K562 (cell line): ENCODE data around the gene PRDX2. TPM values are rescaled to one million over a fixed set of nuclear protein-coding genes. Genes with fewer than 3 reads are reported as not detected.
A peak's percentile ranks its signal among the peaks of the same experiment; 100 is the strongest.

ENCODE experiments used
- CREBBP ChIP-seq: IDR thresholded peaks from one replicate; pipeline ENCODE4 v1.6.1; 2012; ENCODE audit warnings: low read depth, mild to moderate bottlenecking, control low read depth, inconsistent platforms, low read length
- FOXJ3 ChIP-seq: sonication (generic); formaldehyde crosslinking; IDR thresholded peaks from 2 replicates; pipeline ENCODE4 v1.4.0; 2020; ENCODE audit warnings: mild to moderate bottlenecking, missing genetic modification reagents
- JUN ChIP-seq, 2 experiments: sonication (generic) in 1 of 2; formaldehyde crosslinking in 1 of 2; IDR thresholded peaks; 2 replicates each; pipeline versions ENCODE4 v1.6.1 to v1.8.0; 2012 to 2022; ENCODE audit warnings: borderline replicate concordance in 2 of 2, mild to moderate bottlenecking in 2 of 2, improper control_type of control experiment in 1 of 2, low read depth in 1 of 2, low read length in 1 of 2, missing genetic modification reagents in 1 of 2
- MBD1 ChIP-seq: fragments of 250-450 bp; sonication (Bioruptor Pico); IDR thresholded peaks from 2 replicates; pipeline ENCODE4 v1.8.0; 2022; ENCODE audit warnings: inconsistent platforms
- MLLT1 ChIP-seq, 2 experiments: fragments of 450-650 bp; IDR thresholded peaks; 2 replicates each; pipeline ENCODE4 v1.6.1; 2016
- MTA1 ChIP-seq: fragments of 450-650 bp; IDR thresholded peaks from 2 replicates; pipeline ENCODE4 v1.6.1; 2017; ENCODE audit warnings: borderline replicate concordance
- MYC ChIP-seq, 2 experiments: fragments of 250-450 bp in 1 of 2; sonication (Bioruptor Pico) in 1 of 2; IDR thresholded peaks; 2 replicates each; pipeline versions ENCODE4 v1.5.1 to v1.6.1; 2012 to 2021; ENCODE audit warnings: low read depth in 2 of 2, borderline replicate concordance in 1 of 2, improper control_type of control experiment in 1 of 2, low read length in 1 of 2, mild to moderate bottlenecking in 1 of 2, moderate library complexity in 1 of 2
- NR1H2 ChIP-seq: sonication (generic); formaldehyde crosslinking; IDR thresholded peaks from 2 replicates; pipeline ENCODE4 v1.4.0; 2020; ENCODE audit warnings: mild to moderate bottlenecking, missing genetic modification reagents
- RB1 ChIP-seq: fragments of 450-650 bp; IDR thresholded peaks from 2 replicates; pipeline ENCODE4 v1.6.1; 2017; ENCODE audit warnings: low read depth, mild to moderate bottlenecking
- RBM17 ChIP-seq: fragments of 200-400 bp; formaldehyde crosslinking; IDR thresholded peaks from 2 replicates; pipeline ENCODE4 v1.6.1; 2017; ENCODE audit warnings: low read depth, mild to moderate bottlenecking, low read length, borderline replicate concordance
- SMAD2 ChIP-seq: fragments of 150-350 bp; IDR thresholded peaks from 2 replicates; pipeline ENCODE4 v1.6.1; 2014; ENCODE audit warnings: low read depth, mild to moderate bottlenecking, low read length
- SNRNP70 ChIP-seq: fragments of 200-400 bp; formaldehyde crosslinking; optimal IDR thresholded peaks from 2 replicates; pipeline ENCODE3; 2017; ENCODE audit warnings: low read depth, low read length
- TCF3 ChIP-seq: sonication (generic); formaldehyde crosslinking; IDR thresholded peaks from 2 replicates; pipeline ENCODE4 v1.4.0; 2020; ENCODE audit warnings: mild to moderate bottlenecking, missing genetic modification reagents
- TEAD2 ChIP-seq: fragments of 450-650 bp; IDR thresholded peaks from 2 replicates; pipeline ENCODE4 v1.6.1; 2016; ENCODE audit warnings: missing genetic modification characterization, control low read depth, missing compliant biosample characterization
- UBTF ChIP-seq, 2 experiments: IDR thresholded peaks; 2 replicates each; pipeline ENCODE4 v1.6.1; 2012; ENCODE audit warnings: improper control_type of control experiment in 2 of 2, low read depth in 2 of 2, low read length in 2 of 2, borderline replicate concordance in 1 of 2
- VEZF1 ChIP-seq: fragments of 200-800 bp; sonication (Bioruptor generic); IDR thresholded peaks from 2 replicates; pipeline ENCODE4 v1.6.1; 2017; ENCODE audit warnings: missing genetic modification characterization, missing compliant biosample characterization
- ZFPM2 ChIP-seq: fragments of 250-450 bp; sonication (Bioruptor Pico); IDR thresholded peaks from 2 replicates; pipeline ENCODE4 v1.5.1; 2022; ENCODE audit warnings: mild to moderate bottlenecking
- ZNF511 ChIP-seq: sonication (generic); formaldehyde crosslinking; IDR thresholded peaks from 2 replicates; pipeline ENCODE4 v1.8.0; 2022; ENCODE audit warnings: mild to moderate bottlenecking, missing genetic modification reagents
- ZSCAN32 ChIP-seq: fragments of 450-650 bp; formaldehyde crosslinking; IDR thresholded peaks from 2 replicates; pipeline ENCODE4 v1.4.0; 2020; ENCODE audit warnings: mild to moderate bottlenecking, moderate library complexity
- polyA plus RNA-seq, 8 experiments: library from polyadenylated mRNA; depleted of rRNA in 4 of 8; stranded (reverse) in 5 of 8; unstranded in 3 of 8; fragments of >200 nt; fragmentation: Nextera tagmentation in 2 of 8; fragmentation: Illumina TruSeq in 1 of 8; extraction: Ambion mirVana in 2 of 8; extraction: Trizol in 1 of 8; gene quantifications; 2 replicates each; pipeline versions ENCODE4 v1.2.1 to v1.2.3, GENCODE V29; 2011 to 2014; ENCODE audit warnings: inconsistent platforms in 1 of 8, missing spikeins in 1 of 8
- total RNA-seq, 7 experiments: library from RNA; depleted of rRNA in 6 of 7; stranded (reverse); fragments of >200 nt in 6 of 7; fragmentation: Illumina TruSeq in 2 of 7; extraction: Trizol in 2 of 7; gene quantifications; 2 replicates each; pipeline versions ENCODE4 v1.2.1 to v1.2.3, GENCODE V29; 2011 to 2021; ENCODE audit warnings: low replicate concordance in 1 of 7

PRDX2 gene
- total and polyA plus RNA-seq, 9 of the 15 experiments (the other 6 are each of a cell fraction or from before 2014, with no cell fraction given) = 206 to 1,183 (median 415) TPM

- TF ChIP-seq FOXJ3 (CRISPR knock-in tag) = no peak
- TF ChIP-seq TCF3 (CRISPR knock-in tag) = no peak
- TF ChIP-seq UBTF (IDR thresholded peaks at IDR 0.05; ENCODE audit: borderline replicate concordance in 1 of 2, low read depth in 2 of 2, low read length in 2 of 2) = no peak
- peak; percentile 90 for TF ChIP-seq VEZF1 (CRISPR knock-in tag)
- no peak for TF ChIP-seq MBD1 (CRISPR knock-in tag)
- no peak for TF ChIP-seq MTA1
- TF ChIP-seq MLLT1 (IDR thresholded peaks at IDR 0.05) = peak in 1 of 2 experiments; percentile 76; a peak in 2 of 4 replicates
- peak; percentile 85 for TF ChIP-seq RB1
- no peak for TF ChIP-seq CREBBP
- no peak for TF ChIP-seq SNRNP70
- no peak for TF ChIP-seq NR1H2
- no peak for TF ChIP-seq SMAD2
- no peak for TF ChIP-seq ZNF511
- 0 out of 2 replicates have a peak, but pooled peaks have one; percentile 22 for TF ChIP-seq JUN (IDR thresholded peaks at IDR 0.05; ENCODE audit: borderline replicate concordance, low read depth, low read length)
- TF ChIP-seq JUN (CRISPR knock-in tag; IDR thresholded peaks at IDR 0.05; ENCODE audit: borderline replicate concordance) = no peak
- no peak for TF ChIP-seq TEAD2 (tag)
- TF ChIP-seq ZSCAN32 = no peak
- TF ChIP-seq RBM17 = no peak
- TF ChIP-seq ZFPM2 (CRISPR knock-in tag) = no peak
- peak; percentile 43; the same call in 1 of the 2 replicates for TF ChIP-seq MYC (IDR thresholded peaks at IDR 0.05; ENCODE audit: low read depth, low read length)
- no peak for TF ChIP-seq MYC (CRISPR knock-in tag; IDR thresholded peaks at IDR 0.05; ENCODE audit: borderline replicate concordance, low read depth)
Measured at GRCh38 chr19:12777217-12778016, 24.2 kb downstream of the PRDX2 start (continued).
